HG03175 (cell line): ENCODE data around the gene EDA.
"Not testable (repeated sequence)": the region's sequence is repeated elsewhere in the genome, so short reads cannot be mapped to it uniquely, and the experiment has no call there.

ENCODE experiments used
- ATAC-seq: cut with Tn5 transposase; IDR thresholded peaks from one replicate; pipeline ENCODE4 v1.9.1; 2021; ENCODE audit warnings: mild to moderate bottlenecking, moderate library complexity; ENCODE audit not compliant: unreplicated experiment

Gene EDA

GRCh38 chrX:69741721-69742120 lies 125.8 kb downstream of the EDA start:
- no peak for ATAC-seq

DNA sequence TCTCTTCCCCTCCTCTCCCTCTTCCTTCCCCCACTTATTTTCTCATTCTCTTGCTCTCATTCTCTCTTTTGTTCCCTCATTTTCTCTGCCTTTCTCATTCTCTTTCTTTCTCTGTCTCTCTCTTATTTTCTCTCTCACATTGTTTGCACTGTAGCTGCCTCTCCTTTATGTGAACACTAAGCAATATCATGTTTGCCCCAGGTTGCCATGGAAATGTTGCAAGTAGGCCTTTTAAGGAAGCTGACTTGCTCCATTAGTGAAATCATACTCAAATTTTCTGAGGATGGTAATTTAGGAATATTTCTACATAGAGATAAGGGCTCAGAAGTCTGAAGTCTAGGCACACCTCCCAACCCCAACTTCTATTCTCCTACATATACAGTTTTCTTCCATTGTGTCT lies 130.1 kb downstream of the EDA start:
- ATAC-seq: no peak

DNA sequence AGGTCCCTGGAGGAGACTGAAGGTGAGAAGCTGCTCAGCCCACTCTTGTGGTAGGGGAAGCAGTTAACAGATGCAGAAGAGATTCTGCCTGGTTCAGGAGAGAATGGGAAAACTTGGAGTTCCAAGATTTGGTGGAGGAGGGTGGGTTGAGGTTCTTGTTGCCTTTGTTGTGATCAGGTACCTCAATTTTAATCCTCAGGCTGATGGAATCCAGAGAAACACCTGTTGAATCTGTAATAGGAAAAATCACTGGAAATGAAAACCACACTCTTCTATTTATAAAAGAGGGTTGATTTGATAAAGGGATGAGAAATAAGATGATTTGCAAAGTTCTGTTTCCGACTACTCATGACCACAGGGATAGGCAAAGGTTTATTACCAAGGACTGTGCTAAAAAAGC lies 132.1 kb downstream of the EDA start:
- ATAC-seq: no peak

DNA sequence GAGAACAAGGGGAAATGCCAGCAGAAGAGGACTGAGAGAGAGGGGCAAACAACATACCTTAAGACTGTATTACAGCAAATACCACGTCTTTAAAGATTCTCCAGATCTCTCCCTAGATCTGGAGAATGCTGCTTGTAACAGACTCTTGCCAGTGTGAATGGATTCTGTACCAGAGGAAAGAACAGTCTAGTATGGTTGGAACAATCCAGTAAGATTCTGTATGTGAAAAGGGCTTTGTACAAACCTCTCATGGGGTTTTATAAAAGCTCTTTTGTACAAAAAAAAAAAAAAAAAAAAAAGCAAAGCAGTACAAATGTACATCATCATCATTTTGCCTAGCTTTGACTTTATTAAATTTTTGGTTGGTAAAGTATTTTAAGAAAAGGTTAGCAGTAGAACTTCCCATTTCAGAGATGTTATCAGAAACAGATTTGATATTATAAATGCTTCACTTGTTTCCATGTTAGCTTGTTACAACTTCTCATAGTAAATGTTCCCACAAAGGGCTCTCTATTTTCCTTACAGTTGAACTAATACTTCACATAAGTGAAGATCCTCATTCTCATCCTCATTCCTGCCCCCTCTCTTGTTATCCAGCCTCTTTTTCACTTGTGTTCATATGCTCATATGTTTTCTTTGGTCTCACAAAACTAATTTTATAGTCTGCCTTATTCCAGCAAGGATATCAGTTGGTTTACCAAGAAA lies 144.2 kb downstream of the EDA start:
- no peak for ATAC-seq

GRCh38 chrX:69761633-69762032 lies 145.7 kb downstream of the EDA start:
- ATAC-seq: no peak

GRCh38 chrX:69762340-69762739 lies 146.4 kb downstream of the EDA start:
- no peak for ATAC-seq

- ATAC-seq: no peak
Measured at GRCh38 chrX:69793260-69793935, 177.5 kb downstream of the EDA start.

- ATAC-seq: no peak
Measured at GRCh38 chrX:69795702-69796101, 179.8 kb downstream of the EDA start.

DNA sequence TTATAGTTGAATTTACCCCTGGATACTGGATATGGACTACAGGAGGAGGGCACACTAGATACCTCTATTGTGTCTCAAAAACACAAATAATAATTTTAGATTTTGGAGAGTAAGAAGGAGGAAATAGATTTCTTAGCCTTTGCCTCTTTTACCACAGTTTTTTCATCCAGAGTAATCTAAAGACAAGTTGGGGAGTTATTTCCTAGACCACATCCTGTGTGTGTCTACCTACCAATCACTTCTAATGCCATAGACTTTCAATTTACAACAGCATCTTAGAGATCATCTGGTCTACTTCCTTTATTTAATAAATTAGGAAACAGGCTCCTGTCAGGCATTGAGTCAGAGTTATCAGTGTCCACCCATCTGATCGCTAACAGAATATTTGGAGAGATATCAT lies 191.5 kb downstream of the EDA start:
- no peak for ATAC-seq

DNA sequence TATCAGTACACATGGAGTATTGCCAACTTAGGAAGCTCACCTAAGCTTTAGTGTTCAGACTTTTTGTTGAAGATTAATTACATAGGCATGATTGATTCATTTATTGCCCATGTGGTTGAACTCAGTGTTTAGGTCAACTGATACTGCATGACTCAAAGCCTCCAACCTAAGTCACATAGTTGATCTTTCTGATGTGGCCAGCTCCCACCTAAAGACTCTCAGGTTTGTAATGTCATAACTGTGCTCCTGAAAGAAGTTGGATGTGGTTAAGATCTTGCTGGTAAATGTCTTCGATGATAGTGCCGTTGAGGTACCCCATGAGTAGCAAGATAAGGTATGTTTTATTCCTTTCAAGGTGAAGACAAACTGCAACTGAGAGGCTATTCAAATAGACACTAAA lies 192.5 kb downstream of the EDA start:
- ATAC-seq: no peak

DNA sequence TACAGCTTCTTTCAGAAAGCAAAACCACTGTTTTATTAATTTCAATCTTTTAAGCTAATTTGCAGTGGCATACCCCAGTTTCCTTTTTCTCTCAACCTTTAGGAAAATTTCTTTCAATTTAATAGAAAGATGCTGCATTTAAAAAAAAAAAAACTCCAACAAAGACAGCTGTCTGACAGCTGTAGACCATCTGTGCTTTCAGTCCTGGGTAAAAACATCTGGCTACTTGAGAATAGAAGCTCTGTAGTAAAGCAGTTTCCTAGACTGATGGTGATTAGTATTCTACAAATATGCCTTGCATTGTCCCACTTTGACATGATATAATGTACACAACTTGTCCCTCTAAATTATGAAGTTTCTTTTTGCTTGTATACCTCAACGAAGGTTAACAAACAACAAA lies 197.8 kb downstream of the EDA start:
- no peak for ATAC-seq

GRCh38 chrX:69815063-69815462 lies 199.2 kb downstream of the EDA start:
- no peak for ATAC-seq

GRCh38 chrX:69815519-69815918 lies 199.6 kb downstream of the EDA start:
- ATAC-seq: no peak

DNA sequence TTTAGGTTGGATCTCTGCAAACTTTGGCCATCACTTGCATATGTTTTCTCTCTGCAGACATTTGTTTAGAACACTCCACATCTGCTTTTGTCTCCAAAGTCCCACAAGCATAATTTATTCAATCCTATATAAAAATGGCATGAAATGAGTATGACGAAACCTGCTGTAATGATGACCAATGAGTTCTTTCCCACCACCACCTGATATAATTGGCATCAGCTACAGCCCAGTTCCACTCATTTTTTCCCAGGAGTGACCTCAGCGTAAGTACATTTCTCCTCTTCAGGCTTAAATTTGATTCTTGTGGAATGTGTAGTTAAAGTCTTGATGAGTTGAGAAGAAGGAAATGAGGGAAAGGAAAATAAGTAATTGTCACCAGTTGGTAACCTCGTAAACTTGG lies 228.7 kb downstream of the EDA start:
- ATAC-seq: no peak

DNA sequence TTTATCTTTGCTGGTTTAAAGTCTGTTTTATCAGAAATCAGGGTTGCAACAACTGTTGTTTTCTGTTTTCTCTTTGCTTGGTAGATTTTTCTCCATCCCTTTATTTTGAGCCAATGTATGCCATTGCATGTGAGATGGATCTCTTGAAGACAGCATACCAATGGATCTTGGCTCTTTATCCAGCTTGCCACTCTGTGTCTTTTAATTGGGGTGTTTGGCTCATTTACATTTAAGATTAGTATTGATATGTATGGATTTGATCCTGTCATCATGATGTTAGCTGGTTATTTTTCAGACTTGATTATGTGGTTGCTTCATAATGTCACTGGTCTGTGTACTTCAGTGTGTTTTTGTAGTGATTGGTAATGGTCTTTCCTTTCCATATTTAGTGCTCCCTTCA lies 244.1 kb downstream of the EDA start:
- not testable (repeated sequence) for ATAC-seq

- no peak for ATAC-seq
Measured at GRCh38 chrX:69876221-69876620, 260.3 kb downstream of the EDA start.

DNA sequence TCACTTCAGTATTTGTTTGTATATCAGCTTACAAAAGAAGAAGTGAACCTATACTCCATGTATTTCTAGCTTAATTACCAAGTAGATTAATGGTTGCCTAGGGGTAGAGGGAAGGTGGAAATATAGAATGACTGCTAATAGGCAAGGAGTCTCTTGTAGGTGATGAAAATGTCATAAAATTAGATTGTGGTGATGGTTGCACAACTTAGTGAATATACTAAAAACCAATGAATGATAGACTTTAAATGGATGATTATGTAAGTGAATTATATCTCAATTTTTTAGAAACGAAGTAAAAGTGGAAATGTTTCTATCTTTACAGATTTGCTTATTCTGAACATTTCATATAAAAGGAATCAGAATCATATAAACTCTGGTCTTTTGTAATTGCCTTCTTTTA lies 268.3 kb downstream of the EDA start:
- ATAC-seq: no peak

DNA sequence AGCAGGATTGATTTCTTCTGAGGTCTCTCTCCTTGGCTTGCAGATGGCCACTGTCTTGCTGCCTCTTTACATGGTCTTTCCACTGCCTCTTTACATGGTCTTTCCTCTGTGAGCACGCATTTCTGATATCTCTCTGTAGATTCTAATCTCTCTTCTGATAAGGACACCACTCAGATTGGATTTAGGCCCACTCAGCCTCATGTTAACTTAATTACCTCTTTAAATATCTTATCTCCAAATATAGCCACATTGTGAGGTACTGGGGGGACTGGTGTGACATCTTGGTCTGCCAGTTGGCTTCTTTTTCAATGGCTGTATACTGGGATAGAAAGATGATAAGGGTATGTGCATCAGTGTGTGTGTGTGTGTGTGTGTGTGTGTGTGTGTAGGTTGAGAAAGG lies 280.1 kb downstream of the EDA start:
- no peak for ATAC-seq

GRCh38 chrX:69900491-69900890 lies 284.6 kb downstream of the EDA start:
- ATAC-seq: no peak

GRCh38 chrX:69906447-69906846 lies 290.5 kb downstream of the EDA start:
- ATAC-seq: no peak

- no peak for ATAC-seq
Measured at GRCh38 chrX:69914781-69915180, 298.9 kb downstream of the EDA start.

- ATAC-seq: no peak
Measured at GRCh38 chrX:69919749-69920148, 303.8 kb downstream of the EDA start.

- ATAC-seq: no peak
Measured at GRCh38 chrX:69932323-69932722, 316.4 kb downstream of the EDA start.
